Measurements from ENCODE around the gene DDX39B.

DDX39B gene

GRCh38 chr6:31547727-31548543, 6.1 kb upstream of the DDX39B start:
- TF ChIP-seq CTCF (IDR thresholded peaks at IDR 0.05; ENCODE audit: low read depth, low read length, poor library complexity, severe bottlenecking) (no peak), EZH2phosphoT487 (IDR thresholded peaks at IDR 0.05; ENCODE audit: borderline replicate concordance, low read length) (no peak)
- Histone ChIP-seq H3K4me3 (ENCODE audit: low read length) (peak overlapping the region; percentile 81), H3K27ac (ENCODE audit: low read depth, low read length) (peak overlapping the region; percentile 65), H3K36me3 (ENCODE audit: control insufficient read depth, low read length) (peaks cover 18% of the 10 kb centered on the region), H3K9me3 (ENCODE audit: control insufficient read depth, insufficient read depth, low read length) (no peaks in the 10 kb centered on the region), H3K4me2 (ENCODE audit: low read length) (peak overlapping the region; percentile 95), H3K79me2 (ENCODE audit: control insufficient read depth, low read length) (peaks cover 18% of the 10 kb centered on the region), H3K27me3 (ENCODE audit: control insufficient read depth, low read length) (no peaks in the 10 kb centered on the region), H3K9me2 (replicated peaks; ENCODE audit: control insufficient read depth, low read length) (no peaks in the 10 kb centered on the region), H3F3A (ENCODE audit: control insufficient read depth, insufficient read depth) (peaks cover 22% of the 10 kb centered on the region), H3K4me1 (ENCODE audit: control insufficient read depth, low read length) (peaks cover 62% of the 10 kb centered on the region), H4K20me1 (ENCODE audit: control insufficient read depth, insufficient read depth, low read depth, low read length) (no peaks in the 10 kb centered on the region)

- H3K36me3 ChIP-seq (ENCODE audit: control insufficient read depth, low read length): peaks cover 26% of the 10 kb centered on the region
- no peaks in the 10 kb centered on the region for H3K9me3 ChIP-seq (ENCODE audit: control insufficient read depth, insufficient read depth, low read length)
- TF ChIP-seq CTCF (IDR thresholded peaks at IDR 0.05; ENCODE audit: low read depth, low read length, poor library complexity, severe bottlenecking) (peak; percentile 8), EZH2phosphoT487 (IDR thresholded peaks at IDR 0.05; ENCODE audit: borderline replicate concordance, low read length) (no peak)
- no peaks in the 10 kb centered on the region for H3K27me3 ChIP-seq (ENCODE audit: control insufficient read depth, low read length)
- no peaks in the 10 kb centered on the region for H3K9me2 ChIP-seq (replicated peaks; ENCODE audit: control insufficient read depth, low read length)
- H3K4me2 ChIP-seq (ENCODE audit: low read length): peak within 1 kb of the TSS; percentile 95
- H3K4me1 ChIP-seq (ENCODE audit: control insufficient read depth, low read length): peaks cover 66% of the 10 kb centered on the region
- H3K27ac ChIP-seq (ENCODE audit: low read depth, low read length): peak within 1 kb of the TSS; percentile 65
- peak within 1 kb of the TSS; percentile 81 for H3K4me3 ChIP-seq (ENCODE audit: low read length)
- peaks cover 22% of the 10 kb centered on the region for H3F3A ChIP-seq (ENCODE audit: control insufficient read depth, insufficient read depth)
- no peaks in the 10 kb centered on the region for H4K20me1 ChIP-seq (ENCODE audit: control insufficient read depth, insufficient read depth, low read depth, low read length)
- peaks cover 26% of the 10 kb centered on the region for H3K79me2 ChIP-seq (ENCODE audit: control insufficient read depth, low read length)
Observed at GRCh38 chr6:31546958-31547726, 5.3 kb upstream of the DDX39B start, which contains the start of gene NFKBIL1. TSS of gene NFKBIL1 (plus strand) at chr6:31547608. CDS start at chr6:31547695, 87 bp downstream.

- Histone ChIP-seq H3K27ac (ENCODE audit: low read depth, low read length) (peak within 1 kb of the TSS; percentile 65), H3K4me1 (ENCODE audit: control insufficient read depth, low read length) (peaks cover 65% of the 10 kb centered on the region), H3K27me3 (ENCODE audit: control insufficient read depth, low read length) (no peaks in the 10 kb centered on the region), H3K36me3 (ENCODE audit: control insufficient read depth, low read length) (peaks cover 31% of the 10 kb centered on the region), H3K79me2 (ENCODE audit: control insufficient read depth, low read length) (peaks cover 33% of the 10 kb centered on the region), H3K9me2 (replicated peaks; ENCODE audit: control insufficient read depth, low read length) (no peaks in the 10 kb centered on the region), H3K9me3 (ENCODE audit: control insufficient read depth, insufficient read depth, low read length) (no peaks in the 10 kb centered on the region), H3K4me2 (ENCODE audit: low read length) (peak within 1 kb of the TSS; percentile 95), H3K4me3 (ENCODE audit: low read length) (peak within 1 kb of the TSS; percentile 81), H4K20me1 (ENCODE audit: control insufficient read depth, insufficient read depth, low read depth, low read length) (no peaks in the 10 kb centered on the region), H3F3A (ENCODE audit: control insufficient read depth, insufficient read depth) (peaks cover 22% of the 10 kb centered on the region)
- peak; percentile 99 for TF ChIP-seq CTCF (IDR thresholded peaks at IDR 0.05; ENCODE audit: low read depth, low read length, poor library complexity, severe bottlenecking)
- no peak for TF ChIP-seq EZH2phosphoT487 (IDR thresholded peaks at IDR 0.05; ENCODE audit: borderline replicate concordance, low read length)
Observed at GRCh38 chr6:31546339-31546957, 4.6 kb upstream of the DDX39B start, which contains the start of gene ATP6V1G2. TSS of gene ATP6V1G2 (minus strand) at chr6:31546608. CDS start at chr6:31546559, 49 bp downstream.

Data from DOHH2 (cell line).